ENCODE data around the gene ZNF333. TPM values are rescaled to one million over a fixed set of nuclear protein-coding genes. Genes with fewer than 3 reads are reported as not detected.
"Not testable (repeated sequence)": the region's sequence is repeated elsewhere in the genome, so short reads cannot be mapped to it uniquely, and the experiment has no call there.

ZNF333 gene
- total and polyA plus RNA-seq, 2 donors from 2014 or later = 4.1 to 20.8 TPM

DNA sequence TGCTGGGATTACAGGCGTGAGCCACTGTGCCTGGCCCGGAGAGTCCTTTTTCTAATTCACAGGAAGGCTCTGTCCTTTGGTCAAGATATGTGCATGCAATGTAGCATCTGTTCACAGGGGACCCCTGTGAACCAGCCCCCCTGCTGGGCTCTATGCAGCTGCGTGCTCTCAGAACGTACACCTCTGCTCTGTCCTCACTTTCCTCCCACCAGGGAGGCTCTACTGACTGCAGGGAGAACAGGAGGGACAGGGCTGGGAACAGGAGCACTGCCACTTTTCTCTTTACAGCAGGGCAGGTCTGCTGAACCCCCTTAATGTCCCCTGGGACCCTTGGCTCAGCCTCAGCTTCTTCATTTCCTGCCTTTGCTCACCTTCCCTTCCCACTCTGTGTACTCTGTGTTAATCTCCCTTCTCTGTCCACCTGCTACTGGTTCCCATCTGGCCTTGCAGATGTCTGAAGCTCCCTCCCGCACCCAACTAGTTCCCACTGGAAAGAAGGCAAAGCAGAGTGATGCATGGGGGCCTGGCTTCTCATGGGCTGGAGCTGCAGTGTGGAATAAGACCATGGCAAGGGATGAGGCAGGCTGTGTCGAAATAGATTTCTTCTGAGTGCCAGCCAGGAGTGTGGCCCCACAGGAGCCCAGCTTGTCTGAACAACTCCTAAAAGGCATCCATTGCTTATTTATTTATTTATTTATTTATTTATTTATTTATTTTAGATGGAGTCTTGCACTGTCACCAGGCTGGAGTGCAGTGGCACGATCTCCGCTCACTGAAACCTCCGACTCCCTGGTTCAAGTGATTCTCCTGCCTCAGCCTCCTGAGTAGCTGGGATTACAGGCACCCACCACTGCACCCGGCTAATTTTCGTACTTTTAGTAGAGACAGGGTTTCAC lies 81.3 kb downstream of the ZNF333 start:
- intact Hi-C loops (cut with DNase I) = no loop called here

DNA sequence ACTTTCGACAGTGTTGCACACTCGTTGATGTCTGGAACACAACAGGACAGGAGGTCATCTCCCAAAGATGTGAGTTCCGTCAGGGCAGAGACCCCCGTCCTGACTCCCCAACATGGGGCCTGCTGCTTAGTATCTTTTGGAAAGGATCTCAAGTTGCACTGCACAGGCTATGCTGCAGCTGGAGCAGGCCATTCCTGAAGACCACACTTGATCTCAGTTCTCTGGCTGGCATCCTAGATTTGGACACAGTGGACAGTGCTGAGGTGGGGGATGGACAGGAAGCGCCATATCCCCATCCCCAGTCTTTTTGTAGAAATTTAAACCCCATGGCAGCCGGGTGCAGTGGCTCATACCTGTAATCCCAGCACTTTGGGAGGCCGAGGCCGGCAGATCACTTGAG lies 82.6 kb downstream of the ZNF333 start:
- H3K27ac ChIP-seq (ENCODE audit: low read depth in 2 of 2, low read length in 2 of 2) = no peak overlapping the region
- no peaks in the 10 kb centered on the region for H3K27me3 ChIP-seq (ENCODE audit: control insufficient read depth, insufficient read depth, low read length)
- no peak overlapping the region for H3K4me3 ChIP-seq (ENCODE audit: low read length in 3 of 3)
- DNase-seq (peak in 1 of 5 donors; percentile 18), FAIRE-seq (no peak)
- TF ChIP-seq, protein P1, sequence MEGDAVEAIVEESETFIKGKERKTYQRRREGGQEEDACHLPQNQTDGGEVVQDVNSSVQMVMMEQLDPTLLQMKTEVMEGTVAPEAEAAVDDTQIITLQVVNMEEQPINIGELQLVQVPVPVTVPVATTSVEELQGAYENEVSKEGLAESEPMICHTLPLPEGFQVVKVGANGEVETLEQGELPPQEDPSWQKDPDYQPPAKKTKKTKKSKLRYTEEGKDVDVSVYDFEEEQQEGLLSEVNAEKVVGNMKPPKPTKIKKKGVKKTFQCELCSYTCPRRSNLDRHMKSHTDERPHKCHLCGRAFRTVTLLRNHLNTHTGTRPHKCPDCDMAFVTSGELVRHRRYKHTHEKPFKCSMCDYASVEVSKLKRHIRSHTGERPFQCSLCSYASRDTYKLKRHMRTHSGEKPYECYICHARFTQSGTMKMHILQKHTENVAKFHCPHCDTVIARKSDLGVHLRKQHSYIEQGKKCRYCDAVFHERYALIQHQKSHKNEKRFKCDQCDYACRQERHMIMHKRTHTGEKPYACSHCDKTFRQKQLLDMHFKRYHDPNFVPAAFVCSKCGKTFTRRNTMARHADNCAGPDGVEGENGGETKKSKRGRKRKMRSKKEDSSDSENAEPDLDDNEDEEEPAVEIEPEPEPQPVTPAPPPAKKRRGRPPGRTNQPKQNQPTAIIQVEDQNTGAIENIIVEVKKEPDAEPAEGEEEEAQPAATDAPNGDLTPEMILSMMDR (IDR thresholded peaks at IDR 0.05; ENCODE audit: borderline replicate concordance, extremely low read depth, insufficient read depth) = no peak
- no peak overlapping the region for H3K9ac ChIP-seq (ENCODE audit: low read length in 3 of 3)
- no peaks in the 10 kb centered on the region for H3K9me3 ChIP-seq (ENCODE audit: control insufficient read depth in 2 of 3, insufficient read depth in 1 of 3, low read length in 3 of 3)
- H3K4me1 ChIP-seq (ENCODE audit: control insufficient read depth in 2 of 3, insufficient read depth in 2 of 3, low read depth in 1 of 3, low read length in 3 of 3) = no peaks in the 10 kb centered on the region
- no peaks in the 10 kb centered on the region for H3K36me3 ChIP-seq (ENCODE audit: control insufficient read depth in 2 of 3, insufficient read depth in 3 of 3, low read length in 3 of 3)
- intact Hi-C loops (cut with DNase I) = no loop called here

More for the DNA sequence above, 81.3 kb downstream of the ZNF333 start:
- Histone ChIP-seq H3K27me3 (ENCODE audit: control insufficient read depth, insufficient read depth, low read length) (no peaks in the 10 kb centered on the region), H3K36me3 (ENCODE audit: control insufficient read depth in 2 of 3, insufficient read depth in 3 of 3, low read length in 3 of 3) (no peaks in the 10 kb centered on the region), H3K4me3 (ENCODE audit: low read length in 3 of 3) (no peak overlapping the region), H3K27ac (ENCODE audit: low read depth in 2 of 2, low read length in 2 of 2) (no peak overlapping the region), H3K9me3 (ENCODE audit: control insufficient read depth in 2 of 3, insufficient read depth in 1 of 3, low read length in 3 of 3) (no peaks in the 10 kb centered on the region), H3K9ac (ENCODE audit: low read length in 3 of 3) (no peak overlapping the region), H3K4me1 (ENCODE audit: control insufficient read depth in 2 of 3, insufficient read depth in 2 of 3, low read depth in 1 of 3, low read length in 3 of 3) (no peaks in the 10 kb centered on the region)
- DNase-seq = peak in 1 of 5 donors; percentile 29
- FAIRE-seq = no peak
- TF ChIP-seq, protein P1 (IDR thresholded peaks at IDR 0.05; ENCODE audit: borderline replicate concordance, extremely low read depth, insufficient read depth) = no peak

DNA sequence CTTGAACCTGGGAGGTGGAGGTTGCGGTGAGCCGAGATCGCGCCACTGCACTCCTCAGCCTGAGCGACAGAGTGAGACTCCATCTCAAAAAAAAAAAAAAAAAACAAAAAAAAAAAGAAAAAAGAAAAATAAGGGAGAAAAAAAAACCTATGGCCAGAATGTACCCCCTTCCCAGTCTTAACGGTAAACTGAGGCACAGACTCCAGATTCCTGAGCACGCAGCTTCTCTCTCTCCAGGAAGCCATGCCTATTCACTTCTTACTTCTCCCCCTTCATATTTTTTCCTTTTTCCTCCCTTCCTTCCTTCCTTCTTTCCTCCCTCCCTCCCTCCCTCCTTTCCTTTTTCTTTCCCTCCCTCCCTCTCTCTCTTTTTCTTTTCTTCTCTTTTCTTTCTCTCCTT lies 83.1 kb downstream of the ZNF333 start:
- H3K9ac ChIP-seq (ENCODE audit: low read length in 3 of 3) = no peak overlapping the region
- intact Hi-C loops (cut with DNase I) = no loop called here

DNA sequence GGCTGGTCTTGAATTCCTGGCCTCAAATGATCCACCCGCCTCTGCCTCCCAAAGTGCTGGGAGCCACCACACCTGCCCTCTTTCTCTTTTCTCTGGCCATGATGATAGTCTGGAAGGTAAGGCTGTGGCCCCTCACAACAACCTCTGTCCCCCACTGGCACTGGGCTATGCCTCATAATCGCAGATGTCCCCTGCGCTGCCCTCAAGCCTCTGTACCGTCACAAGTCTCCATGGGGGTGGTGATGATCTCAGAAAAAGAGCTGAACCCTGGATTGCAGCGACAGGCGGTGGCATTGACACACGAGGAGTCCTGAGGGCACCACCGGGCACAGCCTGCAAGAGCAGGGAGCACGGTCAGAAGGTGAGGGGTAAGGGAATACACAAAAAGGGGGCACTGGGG lies 83.9 kb downstream of the ZNF333 start:
- H3K9me3 ChIP-seq (ENCODE audit: control insufficient read depth in 2 of 3, insufficient read depth in 1 of 3, low read length in 3 of 3); FAIRE-seq; DNase-seq; H3K27me3 ChIP-seq (ENCODE audit: control insufficient read depth, insufficient read depth, low read length); intact Hi-C loops (cut with DNase I); H3K4me3 ChIP-seq (ENCODE audit: low read length in 3 of 3); H3K36me3 ChIP-seq (ENCODE audit: control insufficient read depth in 2 of 3, insufficient read depth in 3 of 3, low read length in 3 of 3); H3K9ac ChIP-seq (ENCODE audit: low read length in 3 of 3); H3K27ac ChIP-seq (ENCODE audit: low read depth in 2 of 2, low read length in 2 of 2); H3K4me1 ChIP-seq (ENCODE audit: control insufficient read depth in 2 of 3, insufficient read depth in 2 of 3, low read depth in 1 of 3, low read length in 3 of 3): not testable (repeated sequence)

More for the DNA sequence above, 83.1 kb downstream of the ZNF333 start:
- Histone ChIP-seq H3K4me3 (ENCODE audit: low read length in 3 of 3) (no peak overlapping the region), H3K36me3 (ENCODE audit: control insufficient read depth in 2 of 3, insufficient read depth in 3 of 3, low read length in 3 of 3) (no peaks in the 10 kb centered on the region), H3K4me1 (ENCODE audit: control insufficient read depth in 2 of 3, insufficient read depth in 2 of 3, low read depth in 1 of 3, low read length in 3 of 3) (no peaks in the 10 kb centered on the region), H3K27me3 (ENCODE audit: control insufficient read depth, insufficient read depth, low read length) (no peaks in the 10 kb centered on the region), H3K9me3 (ENCODE audit: control insufficient read depth in 2 of 3, insufficient read depth in 1 of 3, low read length in 3 of 3) (no peaks in the 10 kb centered on the region), H3K27ac (ENCODE audit: low read depth in 2 of 2, low read length in 2 of 2) (no peak overlapping the region)
- no peak for FAIRE-seq
- TF ChIP-seq, protein P1 (IDR thresholded peaks at IDR 0.05; ENCODE audit: borderline replicate concordance, extremely low read depth, insufficient read depth) = no peak
- no peak for DNase-seq
